ENCODE data around the gene PAXX.
A peak's percentile ranks its signal among the peaks of the same experiment; 100 is the strongest.

The PAXX gene

GRCh38 chr9:137034709-137035506, 42.7 kb downstream of the PAXX start:
- DNase-seq = peak; percentile 83

GRCh38 chr9:137035507-137035834, 43.2 kb downstream of the PAXX start:
- DNase-seq = no peak

- no peak for DNase-seq
Measured at GRCh38 chr9:137035937-137036336, 43.7 kb downstream of the PAXX start.

DNA sequence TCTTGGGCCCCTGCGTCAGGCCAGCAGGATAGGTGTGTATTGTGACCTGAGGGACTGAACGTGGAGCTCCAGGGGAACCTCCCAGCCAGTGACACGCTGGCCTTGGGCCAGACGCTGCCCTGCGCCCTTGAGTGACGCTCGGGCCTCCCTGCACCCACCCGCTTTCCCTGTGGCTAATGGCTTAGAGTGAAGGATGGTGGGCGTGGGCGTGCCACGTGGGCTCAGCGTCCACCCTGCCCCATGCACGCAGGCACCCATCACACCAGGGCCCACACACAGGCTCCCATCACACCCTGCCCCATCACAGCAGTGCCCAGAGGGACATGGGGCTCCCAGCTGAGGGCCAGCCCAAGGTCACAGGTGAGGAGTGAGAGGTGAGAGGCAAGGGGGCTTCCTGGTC, 44.8 kb downstream of the PAXX start:
- DNase-seq = no peak

- DNase-seq = no peak
Measured at GRCh38 chr9:137037483-137037882, 45.3 kb downstream of the PAXX start.

DNA sequence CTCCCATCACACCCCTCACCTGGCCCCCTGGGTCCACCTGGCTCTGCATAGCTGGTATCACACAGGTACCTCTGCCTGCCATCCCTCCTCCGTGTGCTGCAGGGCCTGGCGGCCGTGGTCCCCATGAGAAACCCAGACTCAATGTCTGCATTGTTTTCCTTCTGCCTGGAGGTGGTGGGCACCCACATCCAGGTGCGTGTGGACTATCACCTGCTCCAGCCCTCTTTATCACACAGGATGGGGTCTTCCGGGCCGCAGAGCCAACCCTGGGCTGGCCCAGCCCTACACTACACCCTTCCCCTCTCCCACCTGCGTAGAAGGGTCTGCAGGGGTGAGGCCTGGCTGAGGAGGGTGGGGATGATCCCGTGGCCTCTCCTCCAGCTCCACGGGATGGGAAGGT, 46.7 kb downstream of the PAXX start:
- DNase-seq = no peak

DNA sequence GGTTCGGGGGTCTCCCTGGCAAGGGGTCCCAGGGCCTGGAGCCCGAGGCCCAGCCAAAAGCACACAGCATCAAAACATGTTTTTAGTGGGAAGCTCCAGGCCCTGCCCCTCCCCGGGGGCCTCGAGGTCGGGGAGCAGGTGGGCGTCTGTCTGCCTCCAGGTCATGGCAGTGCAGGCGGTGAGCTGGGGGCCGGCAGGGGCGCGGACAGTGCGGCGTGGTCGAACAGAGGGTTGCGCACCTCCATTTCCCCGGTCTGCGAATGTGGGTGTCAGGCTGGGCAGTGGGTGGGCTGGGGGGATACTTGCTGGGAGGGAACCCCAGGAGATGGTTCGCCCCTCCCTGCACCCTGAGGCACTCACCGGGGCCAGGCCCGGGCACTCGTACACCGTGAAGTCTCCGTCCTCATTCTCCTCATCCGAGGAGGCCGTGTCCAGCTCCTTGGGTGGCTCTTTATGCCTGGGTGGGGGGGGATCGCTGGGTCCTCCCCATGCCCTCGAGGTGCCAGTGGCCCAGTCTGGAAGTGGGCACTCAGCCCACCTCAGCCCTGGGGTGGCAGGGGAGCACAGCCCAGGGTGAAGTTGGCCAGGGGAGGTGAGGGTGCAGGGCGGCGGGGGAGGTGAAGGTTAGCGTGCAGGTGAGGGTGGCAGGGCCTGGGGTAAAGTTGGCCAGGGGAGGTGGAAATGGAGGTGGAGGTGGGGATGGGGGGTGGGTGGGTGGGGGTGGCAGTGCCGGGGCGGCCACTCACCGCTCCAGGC, 47.6 kb downstream of the PAXX start:
- no peak for DNase-seq

- no peak for DNase-seq
Measured at GRCh38 chr9:137040568-137040967, 48.3 kb downstream of the PAXX start.

DNA sequence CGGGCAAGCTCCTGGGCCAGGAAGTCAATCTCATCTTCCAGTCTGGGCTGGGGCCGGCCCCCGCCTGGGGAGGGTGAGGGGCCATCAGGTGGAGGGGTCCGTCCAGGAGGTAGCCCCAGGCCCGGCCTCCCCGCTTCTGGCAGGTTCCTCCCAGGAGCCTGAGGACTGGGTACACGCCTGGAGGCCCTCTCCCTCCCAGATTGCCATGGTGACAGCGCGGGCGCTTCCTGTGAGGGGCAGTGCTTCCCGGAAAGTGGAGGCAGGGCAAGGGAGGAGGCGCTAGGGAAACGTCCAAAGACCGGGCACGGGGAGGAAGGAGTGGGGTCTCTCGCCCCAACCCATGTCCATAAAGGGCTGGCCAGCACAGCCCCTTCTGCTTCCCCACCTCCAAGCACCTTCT, 48.9 kb downstream of the PAXX start:
- DNase-seq = no peak

- DNase-seq = no peak
Measured at GRCh38 chr9:137042751-137043727, 50.8 kb downstream of the PAXX start.
